ENCODE results near the gene ATP2B1.
A peak's percentile ranks its signal among the peaks of the same experiment; 100 is the strongest.

DNA sequence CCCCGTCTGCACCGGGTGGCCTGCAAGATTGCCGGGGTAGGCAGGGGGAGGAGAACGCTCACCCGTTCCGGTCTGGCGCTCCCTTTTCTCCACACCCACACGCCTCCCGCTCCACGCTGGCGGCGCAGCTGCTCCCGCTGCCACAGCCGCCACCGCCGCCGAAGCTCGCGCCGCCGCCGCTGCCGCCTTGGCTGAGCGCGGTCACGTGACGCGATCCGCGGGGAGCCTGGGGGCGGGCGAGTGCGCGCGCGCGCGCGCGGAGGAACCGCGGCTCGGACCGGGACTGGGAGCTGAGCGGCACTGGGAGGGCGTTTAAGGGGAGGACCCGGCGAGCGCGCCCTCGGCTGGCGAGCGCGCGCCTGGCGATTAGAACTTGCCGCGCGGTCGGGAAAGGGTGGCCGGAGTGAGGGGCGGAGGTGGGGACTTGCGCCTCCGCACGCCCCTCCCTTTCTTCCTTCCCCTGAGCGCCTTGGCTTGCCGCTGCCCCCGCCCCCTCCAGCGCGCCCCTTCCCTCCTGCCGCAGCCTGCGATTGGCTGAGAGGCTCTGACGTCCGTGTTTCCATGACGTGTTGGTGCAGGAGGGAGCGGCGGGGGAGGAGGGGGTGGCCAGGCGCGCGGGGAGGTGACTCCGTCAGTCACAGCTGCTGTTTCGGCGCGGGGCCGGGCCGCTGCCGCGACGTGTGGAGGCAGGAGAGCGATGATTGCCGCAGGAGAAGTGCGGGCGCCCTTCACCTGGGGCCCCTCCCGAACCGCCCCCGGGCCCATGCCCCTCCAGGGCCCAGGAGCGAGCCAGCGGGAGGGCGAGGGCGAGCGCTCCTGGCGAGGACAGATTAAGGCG lies 738 bp upstream of the ATP2B1 start:
- TF ChIP-seq, protein P1, sequence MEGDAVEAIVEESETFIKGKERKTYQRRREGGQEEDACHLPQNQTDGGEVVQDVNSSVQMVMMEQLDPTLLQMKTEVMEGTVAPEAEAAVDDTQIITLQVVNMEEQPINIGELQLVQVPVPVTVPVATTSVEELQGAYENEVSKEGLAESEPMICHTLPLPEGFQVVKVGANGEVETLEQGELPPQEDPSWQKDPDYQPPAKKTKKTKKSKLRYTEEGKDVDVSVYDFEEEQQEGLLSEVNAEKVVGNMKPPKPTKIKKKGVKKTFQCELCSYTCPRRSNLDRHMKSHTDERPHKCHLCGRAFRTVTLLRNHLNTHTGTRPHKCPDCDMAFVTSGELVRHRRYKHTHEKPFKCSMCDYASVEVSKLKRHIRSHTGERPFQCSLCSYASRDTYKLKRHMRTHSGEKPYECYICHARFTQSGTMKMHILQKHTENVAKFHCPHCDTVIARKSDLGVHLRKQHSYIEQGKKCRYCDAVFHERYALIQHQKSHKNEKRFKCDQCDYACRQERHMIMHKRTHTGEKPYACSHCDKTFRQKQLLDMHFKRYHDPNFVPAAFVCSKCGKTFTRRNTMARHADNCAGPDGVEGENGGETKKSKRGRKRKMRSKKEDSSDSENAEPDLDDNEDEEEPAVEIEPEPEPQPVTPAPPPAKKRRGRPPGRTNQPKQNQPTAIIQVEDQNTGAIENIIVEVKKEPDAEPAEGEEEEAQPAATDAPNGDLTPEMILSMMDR (IDR thresholded peaks at IDR 0.05), result peak in 1 of 3 donors; percentile 11
- peak; percentile 95 for TF ChIP-seq POLR2A (IDR thresholded peaks at IDR 0.05)
- peak; percentile 95 for TF ChIP-seq EP300 (IDR thresholded peaks at IDR 0.05)
